ENCODE measurements around the gene MARCHF2.
"Not testable (repeated sequence)": the region's sequence is repeated elsewhere in the genome, so short reads cannot be mapped to it uniquely, and the experiment has no call there.

The MARCHF2 gene

DNA sequence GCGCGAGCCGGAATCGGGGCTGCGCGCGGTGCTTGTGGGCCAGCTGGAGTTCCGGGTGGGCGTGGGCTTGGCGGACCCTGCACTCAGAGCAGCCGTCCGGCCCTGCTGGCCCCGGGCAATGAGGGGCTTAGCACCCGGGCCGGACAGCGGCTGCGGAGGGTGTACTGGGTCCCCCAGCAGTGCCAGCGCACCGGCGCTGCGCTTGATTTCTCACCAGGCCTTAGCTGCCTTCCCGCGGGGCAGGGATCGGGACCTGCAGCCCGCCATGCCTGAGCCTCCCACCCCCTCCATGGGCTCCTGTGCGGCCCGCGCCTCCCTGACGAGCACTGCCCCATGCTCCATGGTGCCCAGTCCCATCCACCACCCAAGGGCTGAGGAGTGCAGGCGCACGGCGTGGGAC lies 37.3 kb upstream of the MARCHF2 start:
- not testable (repeated sequence) for H3K9me3 ChIP-seq (ENCODE audit: control insufficient read depth, insufficient read depth, low read depth, low read length); H3K27ac ChIP-seq (ENCODE audit: low read depth, low read length); H3K9ac ChIP-seq (ENCODE audit: low read length); H3K4me3 ChIP-seq (ENCODE audit: low read depth, low read length); H3K27me3 ChIP-seq (ENCODE audit: control insufficient read depth, insufficient read depth, low read length)
- peaks cover 13% of the 10 kb centered on the region for H3K4me1 ChIP-seq (ENCODE audit: control insufficient read depth, insufficient read depth, low read length)
- peaks cover 17% of the 10 kb centered on the region for H3K36me3 ChIP-seq (ENCODE audit: control insufficient read depth, insufficient read depth, low read length)

DNA sequence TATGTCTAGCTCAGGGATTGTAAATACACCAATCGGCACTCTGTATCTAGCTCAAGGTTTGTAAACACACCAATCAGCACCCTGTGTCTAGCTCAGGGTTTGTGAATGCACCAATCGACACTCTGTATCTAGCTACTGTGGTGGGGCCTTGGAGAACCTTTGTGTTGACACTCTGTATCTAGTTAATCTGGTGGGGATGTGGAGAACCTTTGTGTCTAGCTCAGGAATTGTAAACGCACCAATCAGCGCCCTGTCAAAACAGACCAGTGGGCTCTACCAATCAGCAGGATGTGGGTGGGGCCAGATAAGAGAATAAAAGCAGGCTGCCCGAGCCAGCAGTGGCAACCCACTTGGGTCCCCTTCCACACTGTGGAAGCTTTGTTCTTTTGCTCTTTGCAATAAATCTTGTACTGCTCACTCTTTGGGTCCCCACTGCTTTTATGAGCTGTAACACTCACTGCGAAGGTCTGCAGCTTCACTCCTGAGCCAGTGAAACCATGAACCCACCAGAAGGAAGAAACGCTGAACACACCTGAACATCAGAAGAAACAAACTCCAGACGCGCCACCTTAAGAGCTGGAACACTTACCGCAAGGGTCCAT lies 36.6 kb upstream of the MARCHF2 start:
- not testable (repeated sequence) for H3K9ac ChIP-seq (ENCODE audit: low read length); H3K9me3 ChIP-seq (ENCODE audit: control insufficient read depth, insufficient read depth, low read depth, low read length); H3K4me3 ChIP-seq (ENCODE audit: low read depth, low read length); H3K27me3 ChIP-seq (ENCODE audit: control insufficient read depth, insufficient read depth, low read length); H3K27ac ChIP-seq (ENCODE audit: low read depth, low read length)
- Histone ChIP-seq H3K36me3 (ENCODE audit: control insufficient read depth, insufficient read depth, low read length) (peaks cover 12% of the 10 kb centered on the region), H3K4me1 (ENCODE audit: control insufficient read depth, insufficient read depth, low read length) (peaks cover 12% of the 10 kb centered on the region)

DNA sequence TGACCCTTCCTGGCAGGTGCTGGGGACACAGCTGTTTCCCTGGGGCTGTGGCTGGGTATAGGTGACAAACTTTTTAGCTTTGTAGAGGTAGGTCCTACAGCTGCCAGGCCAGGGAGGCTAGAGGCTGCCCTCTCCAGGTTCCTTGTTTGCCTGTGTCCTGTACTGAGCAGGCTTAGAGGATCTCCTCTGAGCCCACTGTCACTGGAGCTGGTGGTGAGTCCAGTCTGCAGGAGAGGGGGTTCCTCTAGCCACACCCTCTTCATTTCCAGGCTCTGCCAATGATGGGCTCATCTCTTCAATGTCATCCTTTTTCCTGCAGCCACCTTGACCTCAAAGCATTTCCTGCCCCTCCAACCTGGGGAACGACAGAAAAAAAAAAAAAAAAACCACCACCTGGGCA lies 35.5 kb upstream of the MARCHF2 start:
- no peak overlapping the region for H3K27ac ChIP-seq (ENCODE audit: low read depth, low read length)
- no peak overlapping the region for H3K4me3 ChIP-seq (ENCODE audit: low read depth, low read length)
- H3K9ac ChIP-seq (ENCODE audit: low read length), result no peak overlapping the region
- peaks cover 12% of the 10 kb centered on the region; the same call in 1 of the 2 replicates for H3K4me1 ChIP-seq (ENCODE audit: control insufficient read depth, insufficient read depth, low read length)
- H3K9me3 ChIP-seq (ENCODE audit: control insufficient read depth, insufficient read depth, low read depth, low read length), result no peaks in the 10 kb centered on the region
- peaks cover 12% of the 10 kb centered on the region for H3K36me3 ChIP-seq (ENCODE audit: control insufficient read depth, insufficient read depth, low read length)
- no peaks in the 10 kb centered on the region for H3K27me3 ChIP-seq (ENCODE audit: control insufficient read depth, insufficient read depth, low read length)

DNA sequence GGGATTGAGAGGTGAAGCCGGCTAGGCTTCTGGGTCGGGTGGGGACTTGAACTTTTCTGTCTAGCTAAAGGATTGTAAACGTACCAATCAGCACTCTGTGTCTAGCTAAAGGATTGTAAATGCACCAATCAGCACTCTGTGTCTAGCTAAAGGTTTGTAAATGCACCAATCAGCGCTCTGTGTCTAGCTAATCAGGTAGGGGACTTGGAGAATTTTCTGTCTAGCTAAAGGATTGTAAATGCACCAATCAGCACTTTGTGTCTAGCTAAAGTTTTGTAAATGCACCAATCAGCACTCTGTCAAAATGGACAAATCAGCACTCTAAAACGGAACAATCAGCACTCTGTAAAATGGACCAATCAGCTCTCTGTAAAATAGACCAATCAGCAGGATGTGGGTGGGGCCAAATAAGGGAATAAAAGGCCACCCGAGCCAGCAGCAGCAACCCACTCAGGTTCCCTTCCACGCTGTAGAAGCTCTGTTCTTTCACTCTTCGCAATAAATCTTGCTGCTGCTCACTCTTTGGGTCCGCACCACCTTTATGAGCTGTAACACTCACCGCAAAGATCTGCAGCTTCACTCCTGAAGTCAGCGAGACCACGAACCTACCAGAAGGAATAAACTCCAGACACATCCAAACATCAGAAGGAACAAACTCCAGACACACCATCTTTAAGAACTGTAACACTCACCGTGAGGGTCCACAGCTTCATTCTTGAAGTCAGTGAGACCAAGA lies 33.8 kb upstream of the MARCHF2 start:
- H3K4me1 ChIP-seq (ENCODE audit: control insufficient read depth, insufficient read depth, low read length), result peaks cover 12% of the 10 kb centered on the region; the same call in 1 of the 2 replicates

DNA sequence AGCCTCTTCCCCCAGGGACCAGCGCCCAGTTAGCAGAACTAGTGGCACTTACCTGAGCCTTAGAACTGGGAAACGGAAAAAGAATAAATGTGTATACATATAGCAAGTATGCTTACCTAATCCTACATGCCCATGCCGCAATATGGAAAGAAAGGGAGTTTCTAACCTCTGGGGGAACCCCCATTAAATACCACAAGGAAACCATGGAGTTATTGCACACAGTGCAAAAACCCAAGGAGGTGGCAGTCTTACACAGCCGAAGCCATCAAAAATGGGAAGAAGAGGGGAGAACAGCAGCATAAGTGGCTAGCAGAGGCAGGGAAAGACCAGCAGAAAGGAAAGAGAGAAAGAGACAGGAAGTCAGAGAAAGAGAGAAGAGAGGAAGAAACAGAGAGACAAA lies 28.5 kb upstream of the MARCHF2 start:
- H3K4me1 ChIP-seq (ENCODE audit: control insufficient read depth, insufficient read depth, low read length), result peaks cover 12% of the 10 kb centered on the region; the same call in 1 of the 2 replicates
- not testable (repeated sequence) for H3K27me3 ChIP-seq (ENCODE audit: control insufficient read depth, insufficient read depth, low read length); H3K9ac ChIP-seq (ENCODE audit: low read length); H3K36me3 ChIP-seq (ENCODE audit: control insufficient read depth, insufficient read depth, low read length); H3K27ac ChIP-seq (ENCODE audit: low read depth, low read length); H3K4me3 ChIP-seq (ENCODE audit: low read depth, low read length)
- peaks cover 12% of the 10 kb centered on the region; the same call in 1 of the 2 replicates for H3K9me3 ChIP-seq (ENCODE audit: control insufficient read depth, insufficient read depth, low read depth, low read length)

More for the DNA sequence above, 33.8 kb upstream of the MARCHF2 start:
- not testable (repeated sequence) for H3K27ac ChIP-seq (ENCODE audit: low read depth, low read length); H3K36me3 ChIP-seq (ENCODE audit: control insufficient read depth, insufficient read depth, low read length); H3K9ac ChIP-seq (ENCODE audit: low read length); H3K27me3 ChIP-seq (ENCODE audit: control insufficient read depth, insufficient read depth, low read length); H3K9me3 ChIP-seq (ENCODE audit: control insufficient read depth, insufficient read depth, low read depth, low read length)
- peak overlapping the region; percentile 18; the same call in 1 of the 2 replicates for H3K4me3 ChIP-seq (ENCODE audit: low read depth, low read length)

DNA sequence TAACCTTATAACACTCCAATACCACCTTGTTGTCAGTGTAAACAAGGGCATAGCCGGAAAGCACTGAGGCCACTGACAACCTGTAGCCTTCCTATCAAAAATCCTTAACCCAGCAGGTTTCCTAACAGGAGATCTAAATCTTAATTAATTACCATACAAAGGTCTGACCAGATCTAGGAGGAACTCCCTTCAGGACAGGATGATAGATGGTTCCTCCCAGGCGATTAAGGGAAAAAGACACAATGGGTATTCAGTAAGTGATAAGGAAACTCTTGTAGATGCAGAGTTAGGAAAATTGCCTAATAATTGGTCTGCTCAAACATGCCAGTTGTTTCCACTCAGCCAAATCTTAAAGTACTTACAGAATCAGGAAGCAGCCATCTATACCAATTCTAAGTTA lies 28.0 kb upstream of the MARCHF2 start:
- H3K4me1 ChIP-seq (ENCODE audit: control insufficient read depth, insufficient read depth, low read length); H3K9ac ChIP-seq (ENCODE audit: low read length); H3K27me3 ChIP-seq (ENCODE audit: control insufficient read depth, insufficient read depth, low read length); H3K27ac ChIP-seq (ENCODE audit: low read depth, low read length); H3K4me3 ChIP-seq (ENCODE audit: low read depth, low read length); H3K36me3 ChIP-seq (ENCODE audit: control insufficient read depth, insufficient read depth, low read length): not testable (repeated sequence)
- H3K9me3 ChIP-seq (ENCODE audit: control insufficient read depth, insufficient read depth, low read depth, low read length), result peaks cover 12% of the 10 kb centered on the region; the same call in 1 of the 2 replicates

DNA sequence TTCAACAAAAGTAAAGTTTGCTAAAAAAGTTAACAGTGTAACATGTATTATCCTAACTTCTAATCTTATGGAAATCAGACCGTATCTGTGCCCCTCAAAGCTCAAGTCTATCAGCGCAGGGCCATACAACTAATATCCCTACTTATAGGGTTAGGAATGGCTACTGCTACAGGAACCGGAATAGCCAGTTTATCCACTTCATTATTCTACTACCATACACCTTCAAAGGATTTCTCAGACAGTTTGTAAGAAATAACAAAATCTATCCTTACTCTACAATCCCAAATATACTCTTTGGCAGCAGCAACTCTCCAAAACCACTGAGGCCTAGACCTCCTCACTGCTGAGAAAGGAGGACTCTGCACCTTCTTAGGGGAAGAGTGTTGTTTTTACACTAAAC lies 27.5 kb upstream of the MARCHF2 start:
- H3K9me3 ChIP-seq (ENCODE audit: control insufficient read depth, insufficient read depth, low read depth, low read length), result peaks cover 12% of the 10 kb centered on the region; the same call in 1 of the 2 replicates
- H3K27me3 ChIP-seq (ENCODE audit: control insufficient read depth, insufficient read depth, low read length); H3K9ac ChIP-seq (ENCODE audit: low read length); H3K4me1 ChIP-seq (ENCODE audit: control insufficient read depth, insufficient read depth, low read length); H3K36me3 ChIP-seq (ENCODE audit: control insufficient read depth, insufficient read depth, low read length); H3K27ac ChIP-seq (ENCODE audit: low read depth, low read length); H3K4me3 ChIP-seq (ENCODE audit: low read depth, low read length): not testable (repeated sequence)

DNA sequence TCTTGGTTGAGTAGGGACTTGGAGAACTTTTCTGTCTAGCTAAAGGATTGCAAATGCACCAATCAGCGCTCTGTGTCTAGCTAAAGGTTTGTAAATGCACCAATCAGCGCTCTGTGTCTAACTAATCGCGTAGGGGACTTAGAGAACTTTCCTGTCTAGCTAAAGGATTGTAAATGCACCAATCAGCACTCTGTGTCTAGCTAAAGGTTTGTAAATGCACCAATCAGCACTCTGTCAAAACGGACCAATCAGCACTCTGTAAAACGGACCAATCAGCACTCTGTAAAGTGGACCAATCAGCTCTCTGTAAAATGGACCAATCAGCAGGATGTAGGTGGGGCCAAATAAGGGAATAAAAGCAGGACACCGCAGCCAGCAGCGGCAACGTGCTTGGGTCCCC lies 26.7 kb upstream of the MARCHF2 start:
- H3K9me3 ChIP-seq (ENCODE audit: control insufficient read depth, insufficient read depth, low read depth, low read length), result peaks cover 12% of the 10 kb centered on the region; the same call in 1 of the 2 replicates
- not testable (repeated sequence) for H3K4me3 ChIP-seq (ENCODE audit: low read depth, low read length); H3K9ac ChIP-seq (ENCODE audit: low read length); H3K27ac ChIP-seq (ENCODE audit: low read depth, low read length); H3K4me1 ChIP-seq (ENCODE audit: control insufficient read depth, insufficient read depth, low read length); H3K27me3 ChIP-seq (ENCODE audit: control insufficient read depth, insufficient read depth, low read length); H3K36me3 ChIP-seq (ENCODE audit: control insufficient read depth, insufficient read depth, low read length)

DNA sequence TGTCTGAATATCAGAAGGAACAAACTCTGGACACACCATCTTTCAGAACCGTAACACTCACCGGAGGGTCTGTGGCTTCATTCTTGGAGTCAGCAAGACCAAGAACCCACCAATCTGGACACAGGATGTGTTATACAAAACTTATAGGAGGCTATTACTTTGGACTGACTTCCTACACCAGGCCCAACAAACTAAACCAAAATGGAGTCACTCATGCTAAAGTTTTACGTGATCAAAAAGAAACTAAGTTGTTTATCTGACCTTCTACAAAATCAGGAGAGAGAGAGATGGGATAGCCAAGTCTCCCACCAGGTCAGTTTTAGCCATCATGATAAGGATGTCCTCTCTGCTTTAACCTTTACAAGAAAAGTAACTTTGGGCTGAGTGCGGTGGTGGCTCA lies 26.1 kb upstream of the MARCHF2 start:
- peaks cover 3% of the 10 kb centered on the region; the same call in 1 of the 2 replicates for H3K36me3 ChIP-seq (ENCODE audit: control insufficient read depth, insufficient read depth, low read length)
- H3K27me3 ChIP-seq (ENCODE audit: control insufficient read depth, insufficient read depth, low read length), result no peaks in the 10 kb centered on the region

DNA sequence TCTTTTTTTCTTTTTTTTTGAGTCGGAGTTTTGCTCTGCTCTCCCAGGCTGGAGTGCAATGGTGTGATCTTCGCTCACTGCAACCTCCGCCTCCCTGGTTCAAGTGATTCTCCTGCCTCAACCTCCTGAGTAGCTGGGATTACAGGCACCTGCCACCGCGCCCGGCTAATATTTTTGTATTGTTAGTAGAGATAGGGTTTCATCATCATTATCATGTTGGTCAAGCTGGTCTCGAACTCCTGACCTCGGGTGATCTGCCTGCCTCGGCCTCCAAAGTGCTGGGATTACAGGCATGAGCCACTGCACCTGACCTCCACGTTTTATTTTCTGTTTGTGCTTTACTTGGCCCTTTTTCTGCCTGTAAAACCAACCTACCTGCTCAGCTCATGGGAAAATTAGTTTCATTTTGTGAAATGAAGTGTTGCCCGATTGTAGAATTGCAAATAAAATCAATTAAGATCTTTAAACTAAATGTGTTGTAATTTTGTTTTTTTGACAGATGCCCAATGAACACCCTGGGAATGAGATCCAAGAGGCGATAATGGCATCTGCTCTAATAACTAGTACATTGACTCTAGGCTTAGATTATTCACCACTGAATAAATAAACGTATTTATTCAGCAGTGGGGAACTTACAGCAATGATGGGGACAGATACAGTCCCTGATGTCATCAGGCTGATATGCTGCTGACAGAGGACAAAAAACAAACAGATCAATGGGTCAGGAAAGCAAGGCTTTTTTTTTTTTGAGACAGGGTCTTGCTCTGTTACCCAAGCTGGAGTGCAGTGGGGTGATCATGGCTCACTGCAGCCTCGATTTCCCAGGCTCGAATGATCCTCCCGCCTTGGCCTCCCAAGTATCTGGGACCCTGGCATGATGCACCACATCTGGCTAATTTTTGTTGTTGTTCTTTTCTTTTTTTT lies 25.2 kb upstream of the MARCHF2 start:
- H3K4me3 ChIP-seq (ENCODE audit: low read depth, low read length), result no peak overlapping the region
- H3K9me3 ChIP-seq (ENCODE audit: control insufficient read depth, insufficient read depth, low read depth, low read length), result peaks cover 12% of the 10 kb centered on the region; the same call in 1 of the 2 replicates
- H3K36me3 ChIP-seq (ENCODE audit: control insufficient read depth, insufficient read depth, low read length), result peaks cover 3% of the 10 kb centered on the region; the same call in 1 of the 2 replicates
- no peak overlapping the region for H3K27ac ChIP-seq (ENCODE audit: low read depth, low read length)
- no peaks in the 10 kb centered on the region for H3K27me3 ChIP-seq (ENCODE audit: control insufficient read depth, insufficient read depth, low read length)
- peaks cover 11% of the 10 kb centered on the region for H3K4me1 ChIP-seq (ENCODE audit: control insufficient read depth, insufficient read depth, low read length)
- H3K9ac ChIP-seq (ENCODE audit: low read length), result no peak overlapping the region

More for the DNA sequence above, 26.1 kb upstream of the MARCHF2 start:
- no peak overlapping the region for H3K27ac ChIP-seq (ENCODE audit: low read depth, low read length)
- H3K9ac ChIP-seq (ENCODE audit: low read length), result no peak overlapping the region
- H3K9me3 ChIP-seq (ENCODE audit: control insufficient read depth, insufficient read depth, low read depth, low read length), result peaks cover 12% of the 10 kb centered on the region; the same call in 1 of the 2 replicates
- H3K4me3 ChIP-seq (ENCODE audit: low read depth, low read length), result no peak overlapping the region
- H3K4me1 ChIP-seq (ENCODE audit: control insufficient read depth, insufficient read depth, low read length), result peaks cover 11% of the 10 kb centered on the region
